ENCODE measurements around the gene KCNJ4.

Gene KCNJ4

DNA sequence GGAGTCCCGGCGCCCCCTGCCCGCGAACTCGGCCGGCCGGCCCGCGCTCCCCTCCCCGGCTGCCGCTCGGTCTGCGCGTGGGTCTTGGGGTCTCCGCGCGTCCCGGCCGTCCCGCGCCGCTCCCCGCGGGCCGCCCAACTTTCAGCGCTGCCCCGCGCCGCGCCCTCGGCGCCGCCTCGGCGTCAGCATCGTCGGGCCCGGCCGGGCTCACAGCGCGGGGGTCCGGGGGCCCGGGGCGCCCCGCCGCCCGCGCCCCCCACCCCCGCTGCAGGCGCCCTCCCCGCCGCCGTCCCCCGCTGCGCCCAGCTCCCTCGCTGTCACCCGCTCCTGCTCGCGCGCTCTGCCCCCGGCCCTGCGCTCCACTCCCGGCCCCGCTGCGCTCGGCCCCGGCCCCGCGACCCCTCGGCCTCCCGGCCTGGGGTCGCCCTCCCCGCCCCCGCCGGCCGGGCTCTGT, at the start of gene KCNJ4:
Gene KCNJ4, minus strand, starts transcription at position 124 of the 454 bp plus-strand sequence. CDS start 27,067 bp downstream, outside the sequence.
- in situ Hi-C loops (cut with HindIII; ENCODE audit: low sequenced_read_pairs) = no loop called here
- TF ChIP-seq, protein P1, sequence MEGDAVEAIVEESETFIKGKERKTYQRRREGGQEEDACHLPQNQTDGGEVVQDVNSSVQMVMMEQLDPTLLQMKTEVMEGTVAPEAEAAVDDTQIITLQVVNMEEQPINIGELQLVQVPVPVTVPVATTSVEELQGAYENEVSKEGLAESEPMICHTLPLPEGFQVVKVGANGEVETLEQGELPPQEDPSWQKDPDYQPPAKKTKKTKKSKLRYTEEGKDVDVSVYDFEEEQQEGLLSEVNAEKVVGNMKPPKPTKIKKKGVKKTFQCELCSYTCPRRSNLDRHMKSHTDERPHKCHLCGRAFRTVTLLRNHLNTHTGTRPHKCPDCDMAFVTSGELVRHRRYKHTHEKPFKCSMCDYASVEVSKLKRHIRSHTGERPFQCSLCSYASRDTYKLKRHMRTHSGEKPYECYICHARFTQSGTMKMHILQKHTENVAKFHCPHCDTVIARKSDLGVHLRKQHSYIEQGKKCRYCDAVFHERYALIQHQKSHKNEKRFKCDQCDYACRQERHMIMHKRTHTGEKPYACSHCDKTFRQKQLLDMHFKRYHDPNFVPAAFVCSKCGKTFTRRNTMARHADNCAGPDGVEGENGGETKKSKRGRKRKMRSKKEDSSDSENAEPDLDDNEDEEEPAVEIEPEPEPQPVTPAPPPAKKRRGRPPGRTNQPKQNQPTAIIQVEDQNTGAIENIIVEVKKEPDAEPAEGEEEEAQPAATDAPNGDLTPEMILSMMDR (IDR thresholded peaks at IDR 0.05; ENCODE audit: low read depth, low read length) = no peak
- DNase-seq (ENCODE audit: low read depth, low spot score) = no peak
- no peak within 1 kb of the TSS for H3K4me3 ChIP-seq (ENCODE audit: low read depth, low read length)

DNA sequence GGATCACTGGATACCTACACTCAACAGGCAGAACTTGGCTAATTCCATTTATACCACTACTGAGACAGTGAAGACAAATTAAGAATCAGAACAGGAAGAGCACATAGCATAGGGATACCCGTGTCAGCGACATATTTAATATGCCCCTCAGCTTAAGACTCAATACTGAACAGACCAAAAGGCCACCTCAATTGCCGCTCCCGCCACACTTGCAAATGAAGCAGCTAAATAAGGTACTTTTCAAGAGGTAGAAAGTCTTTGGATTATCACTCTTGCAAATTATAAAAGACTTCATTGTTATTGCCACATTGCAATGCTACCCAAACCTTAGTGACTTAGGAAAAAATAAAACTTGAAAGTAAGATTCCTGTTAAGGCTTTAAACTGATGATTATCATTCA, 48.0 kb upstream of the KCNJ4 start:
- in situ Hi-C loops (cut with HindIII; ENCODE audit: low sequenced_read_pairs) = no loop called here
- TF ChIP-seq, protein P1 (IDR thresholded peaks at IDR 0.05; ENCODE audit: low read depth, low read length) = no peak
- peak overlapping the region; percentile 85 for H3K4me3 ChIP-seq (ENCODE audit: low read depth, low read length)
- DNase-seq (ENCODE audit: low read depth, low spot score) = no peak

DNA sequence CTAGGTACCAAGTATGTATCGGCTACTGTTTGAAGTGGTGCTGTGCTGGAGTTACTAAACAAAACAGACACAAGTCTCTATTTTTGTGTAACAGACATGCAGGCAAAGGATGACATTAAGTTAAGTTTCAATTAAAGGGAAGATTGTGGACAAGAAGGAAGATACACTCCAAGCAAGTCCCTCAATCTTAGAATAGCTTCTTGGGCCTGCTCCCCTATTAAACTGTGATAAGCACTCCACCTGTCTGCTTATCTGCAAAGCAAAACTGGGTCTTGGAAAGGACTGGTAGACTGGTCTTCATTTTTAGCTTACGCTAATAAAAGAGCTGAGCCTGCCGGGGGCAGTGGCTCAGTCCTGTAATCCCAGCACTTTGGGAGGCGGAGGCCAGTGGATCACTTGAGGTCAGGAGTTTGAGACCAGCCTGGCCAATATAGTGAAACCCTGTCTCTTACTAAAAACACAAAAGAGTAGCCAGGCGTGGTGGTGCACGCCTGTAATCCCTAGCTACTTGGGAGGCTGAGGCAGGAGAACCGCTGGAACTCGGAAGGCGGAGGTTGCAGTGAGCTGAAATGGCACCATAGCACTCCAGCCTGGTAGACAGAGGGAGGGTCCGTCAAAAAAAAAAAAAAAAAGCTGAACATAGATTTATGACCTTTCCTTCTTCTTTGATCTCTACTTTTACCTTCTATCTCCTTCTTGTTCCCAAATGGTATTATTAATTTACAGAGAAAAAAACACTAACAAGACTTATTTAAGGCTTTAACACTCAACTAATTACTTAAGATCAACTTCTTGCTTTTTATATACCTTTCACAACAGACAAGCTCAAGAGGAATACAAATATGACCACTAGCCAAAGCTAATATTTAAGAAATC, 47.0 kb upstream of the KCNJ4 start:
- in situ Hi-C loops (cut with HindIII; ENCODE audit: low sequenced_read_pairs) = no loop called here
- TF ChIP-seq, protein P1 (IDR thresholded peaks at IDR 0.05; ENCODE audit: low read depth, low read length) = no peak
- H3K4me3 ChIP-seq (ENCODE audit: low read depth, low read length) = no peak overlapping the region
- DNase-seq (ENCODE audit: low read depth, low spot score) = no peak

DNA sequence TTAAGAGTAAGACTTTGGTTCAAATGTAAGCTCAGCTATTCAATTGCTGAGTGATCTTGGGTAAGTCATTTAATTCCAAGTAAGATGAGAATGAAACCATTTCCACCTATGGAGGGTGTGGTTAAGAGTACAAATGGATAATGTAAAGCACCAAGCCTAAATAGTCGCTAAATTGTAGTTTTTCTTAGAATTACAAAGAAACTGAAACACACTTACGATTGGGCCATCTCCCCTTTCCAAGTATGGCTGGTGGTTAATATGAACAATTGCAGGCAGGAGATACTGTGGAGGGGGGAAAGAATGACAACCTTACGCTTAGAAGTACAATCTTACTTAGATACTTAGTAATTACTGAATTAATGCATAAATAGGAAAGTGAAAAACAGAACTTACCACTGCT, 42.9 kb upstream of the KCNJ4 start:
- TF ChIP-seq, protein P1 (IDR thresholded peaks at IDR 0.05; ENCODE audit: low read depth, low read length) = no peak
- in situ Hi-C loops (cut with HindIII; ENCODE audit: low sequenced_read_pairs) = no loop called here
- no peak for DNase-seq (ENCODE audit: low read depth, low spot score)
- H3K4me3 ChIP-seq (ENCODE audit: low read depth, low read length) = no peak overlapping the region

DNA sequence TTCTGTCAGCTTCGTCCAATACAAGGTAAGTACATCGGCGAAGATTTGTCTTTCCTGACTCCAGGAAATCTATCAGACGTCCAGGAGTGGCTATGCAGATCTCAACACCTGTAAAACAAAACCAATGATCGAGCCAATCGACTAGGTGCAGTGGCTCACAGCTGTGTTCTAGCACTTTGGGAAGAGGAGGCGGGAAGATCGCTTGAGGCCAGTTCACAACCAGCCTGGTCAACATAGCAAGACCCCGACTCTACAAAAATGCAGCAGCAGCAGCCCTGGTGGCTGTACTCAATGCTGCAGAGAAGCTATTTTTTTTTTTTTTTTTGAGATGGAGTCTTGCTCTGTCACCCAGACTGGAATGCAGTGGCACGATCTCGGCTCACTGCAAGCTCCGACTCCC, 39.9 kb upstream of the KCNJ4 start:
- H3K4me3 ChIP-seq (ENCODE audit: low read depth, low read length) = no peak overlapping the region
- in situ Hi-C loops (cut with HindIII; ENCODE audit: low sequenced_read_pairs) = no loop called here
- no peak for DNase-seq (ENCODE audit: low read depth, low spot score)
- TF ChIP-seq, protein P1 (IDR thresholded peaks at IDR 0.05; ENCODE audit: low read depth, low read length) = peak; percentile 7

DNA sequence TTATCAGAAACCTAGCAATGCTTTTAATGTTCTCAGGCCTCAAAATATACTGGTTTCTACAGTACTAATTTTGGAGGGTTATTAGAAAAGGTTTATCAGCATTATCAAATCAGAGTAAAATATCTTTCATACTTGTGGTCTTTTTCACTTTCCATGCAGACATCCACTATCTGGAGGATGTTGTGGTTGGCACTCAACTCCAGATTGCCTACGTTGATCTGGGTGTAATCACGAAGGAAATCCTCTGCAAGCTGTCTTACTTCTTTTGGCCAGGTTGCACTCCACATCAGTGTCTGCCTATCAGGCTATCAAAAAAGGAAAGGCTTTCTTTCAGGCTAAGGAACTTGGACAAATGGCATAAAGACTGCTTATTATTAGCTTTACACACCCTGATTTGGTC, 39.5 kb upstream of the KCNJ4 start:
- TF ChIP-seq, protein P1 (IDR thresholded peaks at IDR 0.05; ENCODE audit: low read depth, low read length) = no peak
- DNase-seq (ENCODE audit: low read depth, low spot score) = no peak
- in situ Hi-C loops (cut with HindIII; ENCODE audit: low sequenced_read_pairs) = no loop called here
- no peak overlapping the region for H3K4me3 ChIP-seq (ENCODE audit: low read depth, low read length)
